ENCODE data around the gene WRAP73.
A peak's percentile ranks its signal among the peaks of the same experiment; 100 is the strongest.

WRAP73 gene

GRCh38 chr1:3688356-3689137, 38.6 kb upstream of the WRAP73 start:
- TF ChIP-seq CTCF (IDR thresholded peaks at IDR 0.05; ENCODE audit: low read length, missing control alignments) = no peak
- H3K4me3 ChIP-seq (replicated peaks; ENCODE audit: low read depth, low read length) = no peak overlapping the region
- no peak for DNase-seq (ENCODE audit: low read depth)

GRCh38 chr1:3687504-3687903, 37.6 kb upstream of the WRAP73 start:
- no peak for TF ChIP-seq CTCF (IDR thresholded peaks at IDR 0.05; ENCODE audit: low read length, missing control alignments)
- DNase-seq (ENCODE audit: low read depth) = no peak
- H3K4me3 ChIP-seq (replicated peaks; ENCODE audit: low read depth, low read length) = no peak overlapping the region

GRCh38 chr1:3685906-3686305, 36.0 kb upstream of the WRAP73 start:
- DNase-seq (ENCODE audit: low read depth) = no peak
- TF ChIP-seq CTCF (IDR thresholded peaks at IDR 0.05; ENCODE audit: low read length, missing control alignments) = no peak
- H3K4me3 ChIP-seq (replicated peaks; ENCODE audit: low read depth, low read length) = no peak overlapping the region

- DNase-seq (ENCODE audit: low read depth) = no peak
- no peak for TF ChIP-seq CTCF (IDR thresholded peaks at IDR 0.05; ENCODE audit: low read length, missing control alignments)
- H3K4me3 ChIP-seq (replicated peaks; ENCODE audit: low read depth, low read length) = no peak overlapping the region
Measured at GRCh38 chr1:3685222-3685621, 35.3 kb upstream of the WRAP73 start.

GRCh38 chr1:3683992-3684391, 34.1 kb upstream of the WRAP73 start:
- TF ChIP-seq CTCF (IDR thresholded peaks at IDR 0.05; ENCODE audit: low read length, missing control alignments) = no peak
- no peak overlapping the region for H3K4me3 ChIP-seq (replicated peaks; ENCODE audit: low read depth, low read length)

GRCh38 chr1:3683197-3683596, 33.3 kb upstream of the WRAP73 start:
- no peak for DNase-seq (ENCODE audit: low read depth)
- H3K4me3 ChIP-seq (replicated peaks; ENCODE audit: low read depth, low read length) = no peak overlapping the region
- TF ChIP-seq CTCF (IDR thresholded peaks at IDR 0.05; ENCODE audit: low read length, missing control alignments) = no peak

More at GRCh38 chr1:3683992-3684391, 34.1 kb upstream of the WRAP73 start:
- DNase-seq (ENCODE audit: low read depth) = peak; percentile 14
